ENCODE measurements around the gene SRRD. TPM values are rescaled to one million over a fixed set of nuclear protein-coding genes. Genes with fewer than 3 reads are reported as not detected.
A peak's percentile ranks its signal among the peaks of the same experiment; 100 is the strongest.

The SRRD gene
- polyA plus RNA-seq, 4 donors, result 28.9 to 35.5 (median 34.8) TPM

GRCh38 chr22:26453216-26453615 lies 30.5 kb upstream of the SRRD start:
- no peak for DNase-seq (ENCODE audit: low read depth in 4 of 4, low spot score in 3 of 4)

DNA sequence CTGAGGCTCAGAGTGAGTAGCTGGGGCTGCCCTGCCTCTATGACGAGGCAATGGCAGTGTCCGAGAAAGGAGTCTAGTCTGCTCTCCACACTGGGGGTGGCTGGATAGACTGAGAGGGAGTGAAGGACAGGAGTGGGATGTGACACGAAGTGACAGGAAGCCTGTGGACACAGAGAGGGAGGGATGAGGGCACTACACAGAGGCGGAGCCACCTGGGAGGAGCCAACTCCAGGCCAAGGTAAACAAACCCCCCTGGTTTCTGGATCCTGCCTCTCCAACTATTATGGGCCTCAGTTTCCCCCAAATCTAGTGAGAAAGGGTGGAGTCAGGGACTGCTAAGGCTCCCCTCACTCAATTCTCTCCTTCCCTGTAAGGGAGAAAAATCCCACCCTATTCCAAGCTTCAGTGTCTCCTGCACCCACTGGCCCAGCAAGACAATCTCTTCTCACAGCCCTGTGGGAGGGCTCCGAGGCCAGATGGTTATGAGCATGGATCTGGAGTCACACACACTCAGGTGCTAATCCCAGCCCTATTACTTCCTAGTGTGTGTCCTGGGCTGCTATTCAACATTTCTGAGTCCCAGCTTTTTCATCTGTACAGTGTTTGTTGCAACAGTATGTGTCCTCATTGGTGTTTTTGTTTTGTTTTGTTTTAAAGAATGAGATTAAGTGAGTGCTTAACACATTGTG lies 29.7 kb upstream of the SRRD start:
- no peak for DNase-seq (ENCODE audit: low read depth in 4 of 4, low spot score in 3 of 4)

GRCh38 chr22:26457661-26458272 lies 25.9 kb upstream of the SRRD start:
- no peak for DNase-seq (ENCODE audit: low read depth in 4 of 4, low spot score in 3 of 4)

DNA sequence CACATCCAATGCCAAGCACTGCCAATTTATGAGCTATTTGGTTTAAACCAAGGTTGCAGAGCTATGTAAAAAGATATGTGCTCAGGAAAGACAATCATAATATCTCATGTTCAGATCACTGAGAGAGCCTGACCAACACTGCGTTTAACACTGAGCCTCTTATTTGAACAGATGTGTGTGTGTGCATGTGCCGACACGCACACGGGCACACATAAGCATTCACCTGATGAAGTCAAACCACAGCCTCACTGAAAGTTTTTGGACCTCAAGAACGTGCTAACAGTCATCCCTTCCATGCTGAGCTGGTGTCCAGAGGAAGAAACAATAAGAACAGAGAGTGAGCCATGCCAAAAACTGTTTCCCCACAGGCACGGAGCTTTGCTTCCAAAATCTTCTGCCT lies 23.5 kb upstream of the SRRD start:
- DNase-seq (ENCODE audit: low read depth in 4 of 4, low spot score in 3 of 4), result no peak

DNA sequence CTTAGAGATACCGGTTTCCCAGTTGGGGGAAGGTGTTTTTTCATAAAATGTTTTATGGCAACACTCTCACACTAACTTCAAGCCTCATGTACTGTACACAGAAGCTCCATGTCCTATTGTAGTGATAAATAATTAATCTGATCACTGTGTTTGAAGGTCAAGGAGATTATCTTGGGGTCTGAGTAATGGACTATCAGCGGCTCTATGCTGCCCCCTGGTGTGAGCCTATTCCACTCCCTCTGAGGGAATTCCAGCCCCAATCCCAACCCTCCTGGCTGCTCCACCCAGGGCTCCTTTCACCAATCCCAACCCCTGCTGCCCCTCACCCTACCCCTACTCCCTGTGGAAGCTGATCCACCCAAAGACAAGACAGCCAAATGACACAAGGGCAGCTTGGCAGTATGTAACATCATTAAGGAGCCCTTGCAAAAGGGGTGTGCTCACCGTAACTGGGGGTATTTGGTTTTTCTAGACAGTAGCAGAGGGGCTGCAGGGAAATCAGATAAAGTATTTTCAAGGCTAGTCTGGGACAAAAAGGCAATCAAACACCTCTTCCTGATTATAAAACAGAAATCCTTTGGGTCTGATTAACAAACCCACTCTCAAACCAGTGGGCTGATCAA lies 22.4 kb upstream of the SRRD start:
- DNase-seq (ENCODE audit: low read depth in 4 of 4, low spot score in 3 of 4), result no peak

- DNase-seq (ENCODE audit: low read depth in 4 of 4, low spot score in 3 of 4), result no peak
These were observed 21.6 kb upstream of the SRRD start for GRCh38 chr22:26462051-26462450.

- DNase-seq (ENCODE audit: low read depth in 4 of 4, low spot score in 3 of 4), result no peak
These were observed 21.0 kb upstream of the SRRD start for GRCh38 chr22:26462641-26463040.

- peak in 2 of 4 donors; percentile 38 to 46 for DNase-seq (ENCODE audit: low read depth in 4 of 4, low spot score in 3 of 4)
These were observed 20.5 kb upstream of the SRRD start for GRCh38 chr22:26463101-26463661.

- no peak for DNase-seq (ENCODE audit: low read depth in 4 of 4, low spot score in 3 of 4)
These were observed 20.0 kb upstream of the SRRD start for GRCh38 chr22:26463688-26464087.

- DNase-seq (ENCODE audit: low read depth in 4 of 4, low spot score in 3 of 4), result no peak
These were observed 19.4 kb upstream of the SRRD start for GRCh38 chr22:26464312-26464711.

DNA sequence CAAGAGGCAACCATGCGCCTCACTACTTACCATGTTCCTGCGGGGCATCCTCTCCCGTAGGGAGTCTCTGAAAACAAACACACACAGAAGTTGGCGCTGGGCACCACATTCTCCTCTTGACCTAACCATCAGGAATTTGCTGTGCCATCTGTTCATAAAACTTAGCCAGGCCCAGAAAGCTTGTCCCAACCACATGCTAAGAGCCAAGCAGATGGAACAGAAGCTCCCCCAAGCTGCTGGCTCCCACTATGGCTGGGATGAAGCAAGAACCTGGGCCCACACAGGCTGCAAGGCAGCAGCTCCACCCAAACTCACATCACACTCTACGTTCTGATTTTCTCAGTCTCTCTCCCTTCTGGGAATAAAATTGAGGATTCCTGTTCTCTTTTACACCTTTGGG lies 17.5 kb upstream of the SRRD start:
- DNase-seq (ENCODE audit: low read depth in 4 of 4, low spot score in 3 of 4), result no peak

- DNase-seq (ENCODE audit: low read depth in 4 of 4, low spot score in 3 of 4), result no peak
These were observed 12.9 kb upstream of the SRRD start for GRCh38 chr22:26470807-26471206.

- no peak for DNase-seq (ENCODE audit: low read depth in 4 of 4, low spot score in 3 of 4)
These were observed 12.2 kb upstream of the SRRD start for GRCh38 chr22:26471522-26471921.

DNA sequence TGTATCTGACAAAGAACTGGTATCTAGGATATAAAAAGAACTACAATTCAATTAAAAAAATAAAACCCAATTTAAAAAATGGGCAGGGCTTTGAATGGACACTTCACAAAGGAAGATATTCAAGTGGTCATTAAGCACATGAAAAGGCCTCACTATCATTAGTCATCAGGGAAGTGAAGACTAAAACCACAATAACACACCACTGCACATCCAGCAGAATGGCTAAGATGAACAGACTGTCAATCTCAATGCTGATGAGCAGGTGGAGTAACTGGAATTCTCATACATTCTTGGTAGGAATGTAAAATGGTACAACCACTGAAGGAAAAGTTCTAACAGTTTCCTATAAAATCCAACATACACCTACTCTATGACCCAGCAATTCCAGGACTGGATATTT lies 9.0 kb upstream of the SRRD start:
- DNase-seq (ENCODE audit: low read depth in 4 of 4, low spot score in 3 of 4), result no peak

- DNase-seq (ENCODE audit: low read depth in 4 of 4, low spot score in 3 of 4), result no peak
These were observed 6.9 kb upstream of the SRRD start for GRCh38 chr22:26476705-26477340.

- DNase-seq (ENCODE audit: low read depth in 4 of 4, low spot score in 3 of 4), result no peak
These were observed 6.3 kb upstream of the SRRD start for GRCh38 chr22:26477341-26477731.

DNA sequence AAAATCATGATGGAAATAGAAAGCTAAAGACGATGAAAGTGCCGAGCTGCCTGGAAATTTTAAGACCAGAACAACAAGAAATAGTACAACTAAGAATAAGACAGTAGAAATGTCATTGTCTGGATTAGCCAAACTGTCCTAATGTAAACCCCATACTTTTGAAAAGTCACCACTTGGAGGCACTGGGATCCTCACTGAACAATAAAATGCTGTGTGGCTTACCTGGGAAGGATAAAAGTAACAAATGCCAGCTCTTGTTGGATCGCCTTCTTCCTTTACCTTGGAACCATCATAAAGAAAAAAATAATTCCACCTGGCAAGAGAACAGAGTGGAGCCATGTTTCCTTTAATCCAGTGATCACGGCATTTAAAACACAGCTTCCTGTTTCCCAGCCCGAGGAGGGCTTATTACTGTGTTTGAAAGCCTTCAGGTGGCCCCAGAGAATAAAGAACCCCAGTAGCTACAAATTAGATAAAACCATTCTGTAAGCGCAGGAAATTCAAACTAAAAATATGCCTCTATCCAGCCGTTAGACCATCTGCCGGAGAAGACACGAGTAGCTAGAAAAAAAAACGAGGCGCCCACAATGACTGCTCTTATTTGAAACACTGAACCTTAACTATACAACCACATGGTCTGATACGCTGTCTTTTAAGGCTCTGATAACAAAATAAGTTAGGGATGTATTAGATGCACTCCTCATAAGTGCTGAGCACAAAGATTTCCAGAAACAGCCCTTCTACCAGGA lies 4.5 kb upstream of the SRRD start:
- DNase-seq (ENCODE audit: low read depth in 4 of 4, low spot score in 3 of 4), result no peak

DNA sequence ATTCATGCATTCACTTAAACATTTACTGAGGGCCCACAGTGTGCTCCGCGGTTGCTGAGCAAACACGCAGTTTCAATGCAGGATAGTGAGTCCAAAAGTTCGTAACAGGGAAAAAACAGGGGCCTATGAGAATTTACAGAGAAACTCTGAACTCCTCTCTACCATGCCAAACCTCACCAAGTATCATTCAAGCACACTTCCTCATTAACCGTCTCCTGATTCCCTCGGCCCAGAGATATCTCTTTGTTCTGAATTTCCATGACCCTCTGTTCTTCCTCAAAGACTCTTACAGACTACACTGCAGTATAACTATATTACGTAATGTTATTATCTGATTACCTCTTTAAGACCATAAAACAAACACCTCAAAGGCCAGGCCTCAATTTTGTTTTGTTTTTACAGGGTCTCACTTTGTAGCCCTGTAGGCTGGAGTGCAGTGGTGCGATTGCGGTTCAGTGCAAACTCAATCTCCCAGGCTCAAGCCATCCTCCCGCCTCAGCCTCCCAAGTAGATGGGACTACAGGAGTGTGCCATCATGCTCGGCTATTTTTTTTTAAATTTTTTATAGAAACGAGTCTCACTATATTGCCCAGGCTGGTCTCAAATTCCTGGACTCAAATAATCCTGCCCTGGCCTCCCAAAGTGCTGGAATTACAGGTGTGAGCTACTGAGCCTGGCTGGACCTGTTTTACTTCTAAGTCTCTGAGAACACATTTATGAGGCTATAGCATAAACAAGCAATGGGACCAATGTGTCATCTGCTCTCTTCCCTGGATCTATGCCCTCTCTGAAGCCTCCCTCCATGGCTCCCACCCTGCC lies 3.7 kb upstream of the SRRD start:
- DNase-seq (ENCODE audit: low read depth in 4 of 4, low spot score in 3 of 4), result no peak

- DNase-seq (ENCODE audit: low read depth in 4 of 4, low spot score in 3 of 4), result no peak
These were observed 3.1 kb upstream of the SRRD start for GRCh38 chr22:26480611-26480932.

GRCh38 chr22:26481112-26481693 lies 2.5 kb upstream of the SRRD start:
- no peak for DNase-seq (ENCODE audit: low read depth in 4 of 4, low spot score in 3 of 4)

Measured in left renal pelvis (tissue), 4 donors.